NCI-H146 treated with DMSO at 0.1 percent for 48 hours (cell line): ENCODE data around the gene TMEM272.

Experiments used
- DNase-seq: peaks from one replicate; lab custom pipeline; 2025; ENCODE audit not compliant: unreplicated experiment; lab: John Stamatoyannopoulos, UW

The TMEM272 gene

GRCh38 chr13:51763486-51763885 is 81.5 kb downstream of the TMEM272 start:
- no peak for DNase-seq
